OCI-LY7 (cell line): ENCODE results near the gene VEPH1. TPM values are rescaled to one million over a fixed set of nuclear protein-coding genes. Genes with fewer than 3 reads are reported as not detected.
A peak's percentile ranks its signal among the peaks of the same experiment; 100 is the strongest.
"Not testable (repeated sequence)": the region's sequence is repeated elsewhere in the genome, so short reads cannot be mapped to it uniquely, and the experiment has no call there.

Experiments
- BruUV-seq: library from RNA; stranded (reverse); fragments of 400-500 nt; replicated peaks from 2 replicates; lab custom pipeline; 2021; lab: Mats Ljungman, UMichigan
- CTCF ChIA-PET: fragments of 300-600 bp; sonication (Branson Sonifier 250); formaldehyde crosslinking; loops from one replicate; lab custom pipeline; 2022; ENCODE audit warnings: antibody characterized with exemption; ENCODE audit not compliant: unreplicated experiment; lab: Charles Lee
- POLR2A ChIA-PET: fragments of 300-600 bp; sonication (Branson Sonifier 250); formaldehyde crosslinking; loops from one replicate; lab custom pipeline; 2022; ENCODE audit warnings: antibody characterized with exemption; lab: Charles Lee
- DNase-seq: peaks from one replicate; pipeline ENCODE4 v3.0.0-alpha.2; 2015; ENCODE audit warnings: low spot score
- H2AFZ ChIP-seq: fragments of 200-600 bp; sonication (generic), shearing (Covaris generic); 2 replicates; pipeline ENCODE4 v1.6.1; 2014; ENCODE audit warnings: mild to moderate bottlenecking, antibody characterized with exemption, low read length, moderate library complexity
- H3K27ac ChIP-seq: fragments of 200-600 bp; sonication (generic); 2 replicates; pipeline ENCODE4 v1.5.1; 2014; ENCODE audit warnings: mixed run types, low read depth, mild to moderate bottlenecking, moderate library complexity, low read length, inconsistent platforms; ENCODE audit not compliant: poor library complexity, severe bottlenecking
- H3K36me3 ChIP-seq: fragments of 200-600 bp; sonication (generic); 2 replicates; pipeline ENCODE4 v1.6.1; 2014; ENCODE audit warnings: mild to moderate bottlenecking, antibody characterized with exemption, low read length, moderate library complexity, mixed read lengths; ENCODE audit not compliant: insufficient read depth
- H3K4me1 ChIP-seq: fragments of 200-600 bp; sonication (generic); 2 replicates; pipeline ENCODE4 v1.5.1; 2014; ENCODE audit warnings: mild to moderate bottlenecking, low read length; ENCODE audit not compliant: insufficient read depth, poor library complexity, severe bottlenecking
- H3K4me2 ChIP-seq: fragments of 200-600 bp; sonication (generic); 2 replicates; pipeline ENCODE4 v1.6.1; 2014; ENCODE audit warnings: mild to moderate bottlenecking, low read length
- H3K4me3 ChIP-seq: fragments of 200-600 bp; sonication (generic); 2 replicates; pipeline ENCODE4 v1.5.1; 2014; ENCODE audit warnings: mild to moderate bottlenecking, low read depth, low read length; ENCODE audit not compliant: poor library complexity, severe bottlenecking
- H3K79me2 ChIP-seq: fragments of 200-600 bp; sonication (generic); 2 replicates; pipeline ENCODE4 v1.6.1; 2016; ENCODE audit warnings: low read depth, mild to moderate bottlenecking, low read length, moderate library complexity, mixed read lengths; ENCODE audit not compliant: insufficient read depth
- H3K9me2 ChIP-seq: fragments of 200-600 bp; sonication (generic); 2 replicates; pipeline ENCODE4 v1.6.1; 2016; ENCODE audit warnings: mild to moderate bottlenecking, low read length, mixed read lengths; ENCODE audit not compliant: insufficient read depth
- H3K9me3 ChIP-seq: fragments of 200-600 bp; sonication (generic); 2 replicates; pipeline ENCODE4 v1.6.1; 2014; ENCODE audit warnings: mild to moderate bottlenecking, mixed run types, low read length, mixed read lengths
- H4K20me1 ChIP-seq: fragments of 200-600 bp; sonication (generic); 2 replicates; pipeline ENCODE4 v1.6.1; 2014; ENCODE audit warnings: mild to moderate bottlenecking, antibody characterized with exemption, low read length, moderate library complexity, mixed read lengths; ENCODE audit not compliant: insufficient read depth
- EZH2phosphoT487 ChIP-seq: fragments of 200-600 bp; sonication (generic); IDR thresholded peaks from 2 replicates; pipeline ENCODE4 v1.6.1; 2018; ENCODE audit warnings: low read depth, borderline replicate concordance, mild to moderate bottlenecking, mixed run types, antibody characterized with exemption, low read length, moderate library complexity, mixed read lengths
- intact Hi-C: fragments of 100-400 bp; cut with micrococcal nuclease; formaldehyde crosslinking; loops from one replicate; pipeline ENCODE4 v1.10.0; 2022; ENCODE audit not compliant: unreplicated experiment
- total RNA-seq, 2 experiments: library from RNA; depleted of rRNA in 1 of 2; stranded (reverse); fragments of >200 nt in 1 of 2; shearing (Covaris generic) in 1 of 2; gene quantifications; 2 replicates each; pipeline ENCODE4 v1.2.3, GENCODE V29; 2014 to 2022
- TF ChIP-seq, protein P1 (sequence below): fragments of 200-600 bp; sonication (generic); conservative IDR thresholded peaks from 2 replicates; pipeline ENCODE4 v1.5.1; 2014; ENCODE audit warnings: mild to moderate bottlenecking, antibody characterized with exemption, low read length, moderate library complexity, mixed read lengths

Gene VEPH1
- total RNA-seq, 2 experiments from 2014 or later, result not detected

DNA sequence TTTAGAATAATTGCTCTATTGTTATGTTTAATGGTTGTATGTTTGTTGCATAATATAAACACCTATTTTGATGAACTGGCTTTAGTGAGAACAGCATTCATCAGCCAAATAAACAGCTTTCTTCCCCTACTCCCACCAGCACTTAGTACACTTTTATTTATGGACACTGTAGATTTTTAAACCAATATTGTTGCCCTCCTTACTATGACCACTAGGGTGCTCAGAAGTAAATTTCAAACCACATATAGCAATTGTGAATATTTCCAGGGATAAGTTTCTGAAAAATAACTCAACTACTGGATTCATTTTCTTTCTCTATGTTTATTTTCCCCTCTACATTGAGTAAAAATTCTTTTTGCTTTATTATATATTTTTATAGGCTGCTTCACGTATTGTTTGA is 151.2 kb downstream of the VEPH1 start:
- CTCF ChIA-PET, result no interaction called here
- H2AFZ ChIP-seq, result no peak overlapping the region
- no TSS peak for BruUV-seq

DNA sequence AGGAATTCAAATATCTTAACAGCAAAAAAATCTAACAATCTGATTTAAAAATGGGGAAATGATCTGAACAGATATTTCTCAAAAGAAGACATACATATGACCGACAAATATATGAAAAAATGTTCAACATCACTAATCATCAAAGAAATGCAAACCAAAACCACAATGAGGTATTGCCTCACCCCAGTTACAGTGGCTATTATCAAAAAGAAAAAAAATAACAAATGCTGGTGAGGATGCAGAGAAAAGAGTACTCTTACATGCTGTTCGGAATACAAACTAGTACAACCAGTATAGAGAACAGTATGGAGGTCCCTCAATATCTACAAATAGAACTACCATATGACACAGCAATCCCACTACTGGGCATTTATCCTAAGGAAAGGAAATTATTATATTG is 152.6 kb downstream of the VEPH1 start:
- H4K20me1 ChIP-seq, H2AFZ ChIP-seq, H3K4me2 ChIP-seq, intact Hi-C loops, H3K4me3 ChIP-seq, H3K9me2 ChIP-seq, H3K36me3 ChIP-seq, H3K4me1 ChIP-seq, BruUV-seq, POLR2A ChIA-PET, H3K9me3 ChIP-seq, DNase-seq, CTCF ChIA-PET, H3K27ac ChIP-seq, H3K79me2 ChIP-seq: not testable (repeated sequence)

More for the DNA sequence above, 151.2 kb downstream of the VEPH1 start:
- no peaks in the 10 kb centered on the region for H3K36me3 ChIP-seq
- H3K79me2 ChIP-seq, result no peaks in the 10 kb centered on the region
- no peak for DNase-seq
- no peaks in the 10 kb centered on the region for H3K9me2 ChIP-seq
- TF ChIP-seq EZH2phosphoT487, result no peak
- TF ChIP-seq, protein P1, sequence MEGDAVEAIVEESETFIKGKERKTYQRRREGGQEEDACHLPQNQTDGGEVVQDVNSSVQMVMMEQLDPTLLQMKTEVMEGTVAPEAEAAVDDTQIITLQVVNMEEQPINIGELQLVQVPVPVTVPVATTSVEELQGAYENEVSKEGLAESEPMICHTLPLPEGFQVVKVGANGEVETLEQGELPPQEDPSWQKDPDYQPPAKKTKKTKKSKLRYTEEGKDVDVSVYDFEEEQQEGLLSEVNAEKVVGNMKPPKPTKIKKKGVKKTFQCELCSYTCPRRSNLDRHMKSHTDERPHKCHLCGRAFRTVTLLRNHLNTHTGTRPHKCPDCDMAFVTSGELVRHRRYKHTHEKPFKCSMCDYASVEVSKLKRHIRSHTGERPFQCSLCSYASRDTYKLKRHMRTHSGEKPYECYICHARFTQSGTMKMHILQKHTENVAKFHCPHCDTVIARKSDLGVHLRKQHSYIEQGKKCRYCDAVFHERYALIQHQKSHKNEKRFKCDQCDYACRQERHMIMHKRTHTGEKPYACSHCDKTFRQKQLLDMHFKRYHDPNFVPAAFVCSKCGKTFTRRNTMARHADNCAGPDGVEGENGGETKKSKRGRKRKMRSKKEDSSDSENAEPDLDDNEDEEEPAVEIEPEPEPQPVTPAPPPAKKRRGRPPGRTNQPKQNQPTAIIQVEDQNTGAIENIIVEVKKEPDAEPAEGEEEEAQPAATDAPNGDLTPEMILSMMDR, result peak; percentile 62
- no peak overlapping the region for H3K4me2 ChIP-seq
- H3K4me3 ChIP-seq, result no peak overlapping the region
- H4K20me1 ChIP-seq, result no peaks in the 10 kb centered on the region
- H3K9me3 ChIP-seq, result no peaks in the 10 kb centered on the region
- intact Hi-C loops, result no loop called here
- POLR2A ChIA-PET, result interaction anchor here (0.5 kb wide), 1 partner anchor 458 kb away, joined by 5 read pairs; no protein-coding TSS in a partner anchor
- no peak overlapping the region for H3K27ac ChIP-seq
- no peaks in the 10 kb centered on the region for H3K4me1 ChIP-seq

DNA sequence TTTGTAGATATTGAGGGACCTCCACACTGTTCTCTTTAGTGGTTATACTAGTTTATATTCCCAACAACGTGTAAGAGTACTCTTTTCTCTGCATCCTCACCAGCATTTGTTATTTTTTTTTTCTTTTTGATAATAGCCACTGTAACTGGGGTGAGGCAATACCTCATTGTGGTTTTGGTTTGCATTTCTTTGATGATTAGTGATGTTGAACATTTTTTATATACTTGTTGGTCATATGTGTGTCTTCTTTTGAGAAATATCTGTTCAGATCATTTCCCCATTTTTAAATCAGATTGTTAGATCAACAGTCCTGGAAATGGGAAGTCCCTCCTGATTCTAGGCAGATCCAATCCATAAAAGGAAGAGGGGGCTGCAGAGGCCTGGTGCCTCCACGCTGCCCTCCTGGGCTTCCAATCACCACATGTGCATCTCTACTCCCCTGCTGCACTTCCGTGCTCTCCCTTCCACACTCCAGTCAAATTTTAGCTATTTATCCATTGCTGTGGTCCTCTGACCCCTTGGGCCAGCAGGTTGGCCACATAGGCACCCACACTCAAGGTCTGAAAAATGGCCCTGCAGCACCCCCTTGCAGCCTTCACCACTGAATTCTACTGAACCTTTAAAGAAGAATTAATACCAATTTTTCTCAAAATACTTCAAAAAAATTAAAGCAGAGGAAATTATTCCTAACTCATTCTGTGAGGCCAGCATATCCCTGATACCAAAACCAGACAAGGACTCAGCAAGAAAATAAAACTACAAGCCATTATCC is 154.7 kb downstream of the VEPH1 start:
- H3K9me3 ChIP-seq, H3K27ac ChIP-seq, H4K20me1 ChIP-seq, POLR2A ChIA-PET, H2AFZ ChIP-seq, H3K79me2 ChIP-seq, H3K36me3 ChIP-seq, H3K4me2 ChIP-seq, BruUV-seq, intact Hi-C loops, CTCF ChIA-PET, DNase-seq, H3K9me2 ChIP-seq, H3K4me1 ChIP-seq, H3K4me3 ChIP-seq: not testable (repeated sequence)
